Mammary epithelial cell (primary cell): Measurements from ENCODE around the gene LRP2BP.

Experiments
- CTCF ChIP-seq, 2 donors: IDR thresholded peaks in 1 of 2; conservative IDR thresholded peaks in 1 of 2; 2 replicates each; pipeline ENCODE4 v1.5.1; 2011 to 2012; ENCODE audit warnings: inconsistent platforms in 2 of 2, low read length in 2 of 2, mild to moderate bottlenecking in 2 of 2, control low read depth in 1 of 2, low read depth in 1 of 2; ENCODE audit not compliant: insufficient read depth in 1 of 2; ENCODE audit errors: extremely low read depth in 1 of 2
- EZH2 ChIP-seq: IDR thresholded peaks from 2 replicates; pipeline ENCODE4 v1.6.1; 2012; ENCODE audit warnings: low read length, inconsistent platforms, borderline replicate concordance

- TF ChIP-seq EZH2: no peak
- TF ChIP-seq CTCF (conservative IDR thresholded peaks at IDR 0.05 in 1 of 2, IDR thresholded peaks at IDR 0.05 in 1 of 2; ENCODE audit: extremely low read depth in 1 of 2, insufficient read depth in 1 of 2, low read depth in 1 of 2, low read length in 2 of 2): no peak
Measured at GRCh38 chr4:185361872-185362271, 33.9 kb downstream of the LRP2BP start.
